Epithelial cell of esophagus (primary cell): ENCODE data around the gene CMTR1.

ENCODE experiments used
- DNase-seq: peaks from one replicate; pipeline ENCODE4 v3.0.0; 2010; ENCODE audit warnings: low read depth
- H3K4me3 ChIP-seq: 2 replicates; pipeline ENCODE4 v1.5.1; 2011; ENCODE audit warnings: mild to moderate bottlenecking, low read length, control low read depth
- TF ChIP-seq, protein P1 (sequence below): IDR thresholded peaks from 2 replicates; pipeline ENCODE4 v1.5.1; 2011; ENCODE audit warnings: low read depth, mild to moderate bottlenecking, low read length, control low read depth, inconsistent platforms; ENCODE audit not compliant: insufficient read depth; ENCODE audit errors: missing control alignments

CMTR1 gene

GRCh38 chr6:37518116-37518515 lies 85.1 kb downstream of the CMTR1 start:
- DNase-seq = no peak
- no peak overlapping the region for H3K4me3 ChIP-seq

DNA sequence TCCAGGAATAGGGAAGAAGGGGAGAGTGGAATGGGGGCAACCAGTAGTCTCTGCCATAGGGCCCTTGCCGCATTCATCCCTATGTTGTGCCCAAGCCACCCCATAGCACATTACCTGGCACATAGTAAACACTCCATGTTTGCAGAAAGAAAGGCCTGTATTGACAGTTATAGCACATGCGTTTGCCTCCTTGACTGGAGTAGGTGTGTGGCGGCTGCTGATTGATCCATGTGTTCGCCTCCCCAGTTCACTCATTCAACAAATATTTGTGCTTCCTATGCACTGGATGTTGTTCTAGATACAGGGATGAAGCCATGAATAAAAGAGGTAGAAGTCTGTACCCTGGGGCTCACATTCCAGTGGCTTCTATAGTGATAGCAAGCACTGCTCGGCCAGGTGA lies 86.4 kb downstream of the CMTR1 start:
- H3K4me3 ChIP-seq = no peak overlapping the region
- no peak for DNase-seq
- TF ChIP-seq, protein P1, sequence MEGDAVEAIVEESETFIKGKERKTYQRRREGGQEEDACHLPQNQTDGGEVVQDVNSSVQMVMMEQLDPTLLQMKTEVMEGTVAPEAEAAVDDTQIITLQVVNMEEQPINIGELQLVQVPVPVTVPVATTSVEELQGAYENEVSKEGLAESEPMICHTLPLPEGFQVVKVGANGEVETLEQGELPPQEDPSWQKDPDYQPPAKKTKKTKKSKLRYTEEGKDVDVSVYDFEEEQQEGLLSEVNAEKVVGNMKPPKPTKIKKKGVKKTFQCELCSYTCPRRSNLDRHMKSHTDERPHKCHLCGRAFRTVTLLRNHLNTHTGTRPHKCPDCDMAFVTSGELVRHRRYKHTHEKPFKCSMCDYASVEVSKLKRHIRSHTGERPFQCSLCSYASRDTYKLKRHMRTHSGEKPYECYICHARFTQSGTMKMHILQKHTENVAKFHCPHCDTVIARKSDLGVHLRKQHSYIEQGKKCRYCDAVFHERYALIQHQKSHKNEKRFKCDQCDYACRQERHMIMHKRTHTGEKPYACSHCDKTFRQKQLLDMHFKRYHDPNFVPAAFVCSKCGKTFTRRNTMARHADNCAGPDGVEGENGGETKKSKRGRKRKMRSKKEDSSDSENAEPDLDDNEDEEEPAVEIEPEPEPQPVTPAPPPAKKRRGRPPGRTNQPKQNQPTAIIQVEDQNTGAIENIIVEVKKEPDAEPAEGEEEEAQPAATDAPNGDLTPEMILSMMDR = no peak

More at GRCh38 chr6:37518116-37518515, 85.1 kb downstream of the CMTR1 start:
- TF ChIP-seq, protein P1 = no peak

DNA sequence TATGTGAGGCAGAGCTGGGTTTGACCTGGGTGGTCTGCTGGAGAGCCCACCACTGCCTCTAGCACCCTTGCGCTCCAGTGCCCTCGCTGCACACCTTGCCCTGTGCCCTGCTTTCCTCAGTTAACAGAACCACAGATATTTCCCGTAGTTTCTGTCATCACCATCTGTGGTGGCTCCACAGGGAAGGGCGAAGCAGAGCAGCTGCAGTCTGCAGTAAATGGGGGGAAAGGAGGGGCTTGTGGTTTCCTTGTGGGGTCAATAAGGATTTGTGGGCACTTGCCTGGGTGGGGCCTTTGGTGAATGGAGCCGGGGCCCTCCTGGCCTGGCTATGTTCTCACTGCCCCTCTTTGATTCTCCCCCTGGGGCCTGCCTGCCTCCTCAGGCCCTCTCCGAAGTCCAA lies 87.9 kb downstream of the CMTR1 start:
- no peak overlapping the region for H3K4me3 ChIP-seq
- no peak for DNase-seq
- TF ChIP-seq, protein P1 = no peak

GRCh38 chr6:37521674-37522073 lies 88.7 kb downstream of the CMTR1 start:
- DNase-seq = no peak
- no peak overlapping the region for H3K4me3 ChIP-seq
- TF ChIP-seq, protein P1 = no peak

DNA sequence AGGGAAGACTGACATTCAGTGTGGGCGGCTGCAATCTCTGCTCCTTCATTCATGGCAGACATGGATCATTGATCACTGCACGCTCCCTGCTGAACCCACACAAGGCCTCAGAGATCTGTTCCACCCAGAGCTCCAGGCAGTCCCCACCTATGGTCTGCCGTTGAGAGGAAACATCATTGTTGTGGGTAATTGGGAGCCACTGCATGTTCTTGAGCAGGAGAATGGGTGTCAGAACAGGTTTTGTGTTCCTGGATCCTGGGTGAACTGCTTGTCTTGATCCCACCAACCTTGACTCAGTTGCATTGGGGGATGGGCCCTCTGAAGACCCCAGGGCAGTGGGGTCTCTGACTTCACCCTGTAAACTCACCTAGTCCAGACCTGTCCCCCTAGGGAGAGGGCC lies 89.8 kb downstream of the CMTR1 start:
- DNase-seq = no peak
- TF ChIP-seq, protein P1 = no peak

GRCh38 chr6:37523412-37523811 lies 90.4 kb downstream of the CMTR1 start:
- TF ChIP-seq, protein P1 = no peak
- DNase-seq = no peak
- no peak overlapping the region for H3K4me3 ChIP-seq

More for the DNA sequence above, 89.8 kb downstream of the CMTR1 start:
- no peak overlapping the region for H3K4me3 ChIP-seq
